HG02763 (cell line): ENCODE measurements around the gene FOXI1.

Experiments used
- ATAC-seq: cut with Tn5 transposase; IDR thresholded peaks from one replicate; pipeline ENCODE4 v1.9.1; 2021; ENCODE audit warnings: mild to moderate bottlenecking, moderate library complexity; ENCODE audit not compliant: unreplicated experiment

FOXI1 gene

GRCh38 chr5:170105642-170106611 lies at the start of gene FOXI1:
TSS of gene FOXI1 (plus strand) at chr5:170105897. CDS start at chr5:170105958, 61 bp downstream.
- no peak for ATAC-seq

GRCh38 chr5:170056561-170057267 lies 49.0 kb upstream of the FOXI1 start:
- no peak for ATAC-seq

GRCh38 chr5:170057311-170057710 lies 48.4 kb upstream of the FOXI1 start:
- ATAC-seq = no peak

- no peak for ATAC-seq
These were observed 46.5 kb upstream of the FOXI1 start for GRCh38 chr5:170059221-170059620.

- no peak for ATAC-seq
These were observed 38.5 kb upstream of the FOXI1 start for GRCh38 chr5:170067152-170067551.

GRCh38 chr5:170067574-170068170 lies 38.0 kb upstream of the FOXI1 start:
- ATAC-seq = no peak

- ATAC-seq = no peak
These were observed 36.2 kb upstream of the FOXI1 start for GRCh38 chr5:170069512-170069911.

GRCh38 chr5:170070556-170071412 lies 34.9 kb upstream of the FOXI1 start:
- no peak for ATAC-seq

- no peak for ATAC-seq
These were observed 33.9 kb upstream of the FOXI1 start for GRCh38 chr5:170071748-170072147.

GRCh38 chr5:170075696-170076095 lies 30.0 kb upstream of the FOXI1 start:
- no peak for ATAC-seq

- ATAC-seq = no peak
These were observed 29.5 kb upstream of the FOXI1 start for GRCh38 chr5:170076211-170076610.

- no peak for ATAC-seq
These were observed 29.0 kb upstream of the FOXI1 start for GRCh38 chr5:170076739-170077138.

GRCh38 chr5:170077526-170077925 lies 28.2 kb upstream of the FOXI1 start:
- no peak for ATAC-seq

GRCh38 chr5:170078458-170078857 lies 27.2 kb upstream of the FOXI1 start:
- no peak for ATAC-seq

- ATAC-seq = no peak
These were observed 26.8 kb upstream of the FOXI1 start for GRCh38 chr5:170078931-170079330.

GRCh38 chr5:170080217-170080616 lies 25.5 kb upstream of the FOXI1 start:
- ATAC-seq = no peak

GRCh38 chr5:170080786-170081445 lies 24.8 kb upstream of the FOXI1 start:
- ATAC-seq = no peak

GRCh38 chr5:170081616-170082015 lies 24.1 kb upstream of the FOXI1 start:
- no peak for ATAC-seq

- ATAC-seq = no peak
These were observed 23.0 kb upstream of the FOXI1 start for GRCh38 chr5:170082701-170083100.

- ATAC-seq = no peak
These were observed 18.4 kb upstream of the FOXI1 start for GRCh38 chr5:170087168-170087817.
